ENCODE data around the gene MAT2A.

DNA sequence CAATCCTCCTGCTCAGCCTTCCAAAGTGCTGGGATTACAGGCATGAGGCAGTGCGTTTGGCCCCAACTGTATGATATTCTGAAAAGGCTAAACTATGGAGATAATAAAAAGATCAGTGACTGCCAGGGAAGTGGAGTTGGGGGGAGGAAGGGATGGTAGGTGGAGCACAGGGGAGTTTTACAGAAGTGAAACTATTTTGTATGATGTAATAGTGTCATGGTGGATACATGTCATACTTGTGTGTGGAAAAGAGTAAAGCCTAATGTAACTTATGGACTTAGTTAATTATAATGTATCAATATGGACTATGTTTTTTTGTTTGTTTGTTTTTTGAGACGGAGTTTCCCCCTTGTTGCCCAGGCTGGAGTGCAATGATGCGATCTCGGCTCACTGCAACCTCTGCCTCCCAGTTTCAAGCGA, 25.2 kb downstream of the MAT2A start:
- TF ChIP-seq EZH2 (IDR thresholded peaks at IDR 0.05) (no peak), CTCF (IDR thresholded peaks at IDR 0.05 in 2 of 3, conservative IDR thresholded peaks at IDR 0.05 in 1 of 3; ENCODE audit: borderline replicate concordance in 1 of 3, insufficient read depth in 1 of 3, low read depth in 2 of 3, low read length in 2 of 3) (no peak), MAX (IDR thresholded peaks at IDR 0.05) (no peak), RAD21 (IDR thresholded peaks at IDR 0.05; ENCODE audit: low read depth) (no peak), POLR2AphosphoS5 (IDR thresholded peaks at IDR 0.05; ENCODE audit: low read depth, low read length) (no peak), POLR2A (IDR thresholded peaks at IDR 0.05; ENCODE audit: borderline replicate concordance, extremely low read depth, insufficient read depth, insufficient read length) (no peak), CEBPB (IDR thresholded peaks at IDR 0.05; ENCODE audit: low read depth) (no peak), TCF7L2 (IDR thresholded peaks at IDR 0.05; ENCODE audit: borderline replicate concordance, extremely low read depth, insufficient read depth, insufficient read length) (no peak), ZFX (IDR thresholded peaks at IDR 0.05) (no peak), EGR1 (IDR thresholded peaks at IDR 0.05; ENCODE audit: low read depth) (no peak), SIN3A (IDR thresholded peaks at IDR 0.05; ENCODE audit: low read depth) (no peak), ZNF274 (IDR thresholded peaks at IDR 0.05; ENCODE audit: low read depth, low read length) (no peak)
- TF ChIP-seq, protein P1, sequence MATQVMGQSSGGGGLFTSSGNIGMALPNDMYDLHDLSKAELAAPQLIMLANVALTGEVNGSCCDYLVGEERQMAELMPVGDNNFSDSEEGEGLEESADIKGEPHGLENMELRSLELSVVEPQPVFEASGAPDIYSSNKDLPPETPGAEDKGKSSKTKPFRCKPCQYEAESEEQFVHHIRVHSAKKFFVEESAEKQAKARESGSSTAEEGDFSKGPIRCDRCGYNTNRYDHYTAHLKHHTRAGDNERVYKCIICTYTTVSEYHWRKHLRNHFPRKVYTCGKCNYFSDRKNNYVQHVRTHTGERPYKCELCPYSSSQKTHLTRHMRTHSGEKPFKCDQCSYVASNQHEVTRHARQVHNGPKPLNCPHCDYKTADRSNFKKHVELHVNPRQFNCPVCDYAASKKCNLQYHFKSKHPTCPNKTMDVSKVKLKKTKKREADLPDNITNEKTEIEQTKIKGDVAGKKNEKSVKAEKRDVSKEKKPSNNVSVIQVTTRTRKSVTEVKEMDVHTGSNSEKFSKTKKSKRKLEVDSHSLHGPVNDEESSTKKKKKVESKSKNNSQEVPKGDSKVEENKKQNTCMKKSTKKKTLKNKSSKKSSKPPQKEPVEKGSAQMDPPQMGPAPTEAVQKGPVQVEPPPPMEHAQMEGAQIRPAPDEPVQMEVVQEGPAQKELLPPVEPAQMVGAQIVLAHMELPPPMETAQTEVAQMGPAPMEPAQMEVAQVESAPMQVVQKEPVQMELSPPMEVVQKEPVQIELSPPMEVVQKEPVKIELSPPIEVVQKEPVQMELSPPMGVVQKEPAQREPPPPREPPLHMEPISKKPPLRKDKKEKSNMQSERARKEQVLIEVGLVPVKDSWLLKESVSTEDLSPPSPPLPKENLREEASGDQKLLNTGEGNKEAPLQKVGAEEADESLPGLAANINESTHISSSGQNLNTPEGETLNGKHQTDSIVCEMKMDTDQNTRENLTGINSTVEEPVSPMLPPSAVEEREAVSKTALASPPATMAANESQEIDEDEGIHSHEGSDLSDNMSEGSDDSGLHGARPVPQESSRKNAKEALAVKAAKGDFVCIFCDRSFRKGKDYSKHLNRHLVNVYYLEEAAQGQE (IDR thresholded peaks at IDR 0.05; ENCODE audit: low read depth), result no peak

All from HCT116 (cell line).